GM23248 (cell line): ENCODE results near the gene MORN1. TPM values are rescaled to one million over a fixed set of nuclear protein-coding genes. Genes with fewer than 3 reads are reported as not detected.

Experiments
- DNase-seq: peaks from one replicate; pipeline ENCODE4 v3.0.0-alpha.2; 2015
- H2AFZ ChIP-seq: fragments of 200-600 bp; sonication (generic); 2 replicates; pipeline ENCODE4 v1.6.1; 2016; ENCODE audit warnings: antibody characterized with exemption
- H3F3A ChIP-seq: fragments of 200-600 bp; sonication (generic); 2 replicates; pipeline ENCODE4 v1.6.1; 2016; ENCODE audit warnings: mild to moderate bottlenecking, antibody characterized with exemption, mixed run types; ENCODE audit not compliant: insufficient read depth
- H3K27ac ChIP-seq: fragments of 200-600 bp; sonication (generic); 2 replicates; pipeline ENCODE4 v1.5.1; 2016; ENCODE audit warnings: mild to moderate bottlenecking
- H3K27me3 ChIP-seq: fragments of 200-600 bp; sonication (generic); replicated peaks from 2 replicates; pipeline ENCODE4 v1.6.1; 2016; ENCODE audit warnings: mild to moderate bottlenecking; ENCODE audit not compliant: insufficient read depth
- H3K36me3 ChIP-seq: fragments of 200-600 bp; sonication (generic); 2 replicates; pipeline ENCODE4 v1.6.1; 2016; ENCODE audit warnings: low read depth, mild to moderate bottlenecking
- H3K4me1 ChIP-seq: fragments of 200-600 bp; sonication (generic); 2 replicates; pipeline ENCODE4 v1.6.1; 2016; ENCODE audit warnings: mild to moderate bottlenecking; ENCODE audit not compliant: insufficient read depth
- H3K4me2 ChIP-seq: fragments of 200-600 bp; sonication (generic); one replicate; pipeline ENCODE4 v1.6.1; 2016; ENCODE audit warnings: mild to moderate bottlenecking; ENCODE audit not compliant: unreplicated experiment
- H3K4me3 ChIP-seq: fragments of 200-600 bp; sonication (generic); 2 replicates; pipeline ENCODE4 v1.5.1; 2016; ENCODE audit warnings: mild to moderate bottlenecking
- H3K79me2 ChIP-seq: fragments of 200-600 bp; sonication (generic); 2 replicates; pipeline ENCODE4 v1.6.1; 2016; ENCODE audit warnings: mild to moderate bottlenecking; ENCODE audit not compliant: insufficient read depth
- H3K9ac ChIP-seq: fragments of 200-600 bp; sonication (generic); 2 replicates; pipeline ENCODE4 v1.6.1; 2016; ENCODE audit warnings: mild to moderate bottlenecking
- H3K9me2 ChIP-seq: fragments of 200-600 bp; sonication (generic); 2 replicates; pipeline ENCODE4 v1.6.1; 2016; ENCODE audit warnings: mixed run types, mild to moderate bottlenecking, moderate library complexity; ENCODE audit not compliant: insufficient read depth
- H3K9me3 ChIP-seq: fragments of 200-600 bp; sonication (generic); one replicate; pipeline ENCODE4 v1.6.1; 2017; ENCODE audit warnings: low read depth
- H4K20me1 ChIP-seq: fragments of 200-600 bp; sonication (generic); 2 replicates; pipeline ENCODE4 v1.6.0; 2016; ENCODE audit not compliant: insufficient read depth
- EZH2 ChIP-seq: fragments of 200-600 bp; sonication (generic); IDR thresholded peaks from 2 replicates; pipeline ENCODE4 v1.6.1; 2018; ENCODE audit warnings: antibody characterized with exemption, mild to moderate bottlenecking; ENCODE audit not compliant: insufficient read depth, poor library complexity, severe bottlenecking
- EZH2phosphoT487 ChIP-seq: fragments of 200-600 bp; sonication (generic); IDR thresholded peaks from 2 replicates; pipeline ENCODE4 v1.6.1; 2018; ENCODE audit warnings: antibody characterized with exemption, moderate library complexity, mild to moderate bottlenecking, low read depth; ENCODE audit not compliant: insufficient read depth
- WGBS, 2 experiments: methylation state at CpG; one replicate each; pipeline ENCODE4 v1.1.6; 2015 to 2017; ENCODE audit warnings: low lambda C conversion rate in 2 of 2, low coverage in 1 of 2; ENCODE audit errors: missing lambda C conversion rate in 2 of 2; 5-methylcytosine and 5-hydroxymethylcytosine counted together
- in situ Hi-C: fragments of 300-500 bp; cut with MboI; formaldehyde crosslinking; loops from 2 replicates; pipeline ENCODE4 v1.15.0; 2020
- polyA plus RNA-seq: library from polyadenylated mRNA; unstranded; fragments of >200 nt; fragmentation: Nextera tagmentation; extraction: Ambion mirVana; gene quantifications from 2 replicates; pipeline ENCODE4 v1.2.1, GENCODE V29; 2016
- total RNA-seq: library from RNA; depleted of rRNA; stranded (reverse); fragments of >200 nt; shearing (Covaris generic); gene quantifications from 2 replicates; pipeline ENCODE4 v1.2.3, GENCODE V29; 2014

MORN1 gene
- total and polyA plus RNA-seq, 2 experiments from 2014 or later, result 7.2 to 8.8 TPM

DNA sequence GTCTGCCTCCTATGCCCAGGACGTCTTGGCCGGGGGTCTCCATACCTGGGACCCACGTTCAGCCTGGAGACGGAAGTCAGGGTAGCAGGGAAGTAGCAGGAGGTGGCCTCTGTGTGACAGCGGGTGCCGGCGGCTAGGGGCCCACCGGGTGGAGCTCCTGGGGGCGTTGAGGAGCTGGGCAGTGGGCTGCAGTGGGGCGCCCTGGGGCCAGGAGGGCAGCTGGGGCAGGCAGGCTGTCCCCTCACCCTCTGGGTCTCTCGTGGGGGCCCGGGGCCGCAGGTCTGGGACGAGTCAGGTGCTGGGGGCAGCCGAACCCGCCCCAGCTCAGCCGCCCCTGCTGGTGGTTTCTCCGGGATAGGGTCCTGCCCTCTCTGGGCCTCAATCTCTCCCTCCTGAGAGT, 35.7 kb upstream of the MORN1 start:
- H3K9ac ChIP-seq, result no peak overlapping the region
- in situ Hi-C loops, result no loop called here

DNA sequence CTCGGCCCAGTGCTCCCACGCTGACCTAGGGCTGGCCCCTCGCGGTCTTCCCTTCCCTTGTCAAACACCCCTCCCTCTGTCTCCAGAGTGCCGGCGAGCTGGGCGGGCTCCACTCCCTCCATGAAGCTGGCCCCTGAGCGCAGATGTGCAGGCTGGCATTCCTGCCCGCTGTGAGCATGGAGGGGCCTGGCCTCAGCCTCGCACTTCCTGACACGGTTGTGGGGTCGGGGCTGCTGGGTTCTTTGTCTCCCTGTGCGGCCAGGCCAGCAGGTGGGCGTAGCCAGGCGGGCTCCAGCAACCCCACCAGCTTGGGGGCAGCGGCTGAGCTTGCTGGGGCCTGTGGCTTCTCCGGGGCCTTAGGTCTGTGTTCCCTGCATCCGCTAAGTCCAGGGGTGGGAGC, 35.2 kb upstream of the MORN1 start:
- Histone ChIP-seq H4K20me1 (no peaks in the 10 kb centered on the region), H3K9me3 (no peaks in the 10 kb centered on the region), H3K79me2 (no peaks in the 10 kb centered on the region), H3K27me3 (peaks cover 11% of the 10 kb centered on the region), H2AFZ (no peak overlapping the region), H3F3A (no peaks in the 10 kb centered on the region), H3K4me3 (no peak overlapping the region), H3K9me2 (no peaks in the 10 kb centered on the region), H3K4me1 (no peaks in the 10 kb centered on the region), H3K4me2 (no peak overlapping the region), H3K27ac (no peak overlapping the region), H3K36me3 (no peaks in the 10 kb centered on the region), H3K9ac (no peak overlapping the region)
- 38 to 40% methylated on average over 15 to 16 of the region's 18 CpGs for WGBS, 2 experiments
- TF ChIP-seq EZH2phosphoT487, result no peak
- TF ChIP-seq EZH2, result no peak
- in situ Hi-C loops, result no loop called here
- no peak for DNase-seq

More for the DNA sequence above, 35.7 kb upstream of the MORN1 start:
- no peak for DNase-seq
- Histone ChIP-seq H3K36me3 (no peaks in the 10 kb centered on the region), H3K27ac (no peak overlapping the region), H3F3A (no peaks in the 10 kb centered on the region), H3K4me2 (no peak overlapping the region), H3K4me3 (no peak overlapping the region), H2AFZ (no peak overlapping the region), H4K20me1 (no peaks in the 10 kb centered on the region), H3K79me2 (no peaks in the 10 kb centered on the region), H3K27me3 (peaks cover 11% of the 10 kb centered on the region), H3K4me1 (no peaks in the 10 kb centered on the region), H3K9me3 (no peaks in the 10 kb centered on the region), H3K9me2 (no peaks in the 10 kb centered on the region)
- TF ChIP-seq EZH2, result no peak
- no peak for TF ChIP-seq EZH2phosphoT487
- 54 to 64% methylated on average over 15 to 17 of the region's 18 CpGs for WGBS, 2 experiments

DNA sequence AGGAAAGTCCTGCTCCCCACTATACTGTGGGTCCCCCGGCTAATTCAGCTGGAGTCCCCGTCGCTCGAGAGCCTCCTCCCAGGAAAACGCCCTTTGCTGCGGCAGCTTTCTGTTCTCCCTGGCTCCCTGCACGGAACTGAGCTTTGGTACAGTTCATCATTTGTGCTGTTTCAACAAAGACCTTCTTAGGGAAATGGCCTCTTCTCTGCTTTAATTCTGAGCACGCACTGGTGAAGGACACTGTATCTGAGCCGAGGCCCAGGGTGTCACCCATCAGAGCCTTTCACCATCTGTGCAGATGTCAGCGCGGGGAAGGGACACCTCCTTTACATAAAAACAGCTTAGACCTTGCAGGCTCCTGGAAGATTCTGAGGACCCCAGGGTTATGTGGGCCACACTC, 34.5 kb upstream of the MORN1 start:
- Histone ChIP-seq H3F3A (no peaks in the 10 kb centered on the region), H3K36me3 (no peaks in the 10 kb centered on the region), H3K4me2 (no peak overlapping the region), H3K4me3 (no peak overlapping the region), H3K27me3 (peaks cover 18% of the 10 kb centered on the region), H3K9me2 (no peaks in the 10 kb centered on the region), H3K27ac (no peak overlapping the region), H3K9ac (no peak overlapping the region), H3K4me1 (no peaks in the 10 kb centered on the region), H3K79me2 (no peaks in the 10 kb centered on the region), H2AFZ (no peak overlapping the region), H3K9me3 (no peaks in the 10 kb centered on the region), H4K20me1 (no peaks in the 10 kb centered on the region)
- in situ Hi-C loops, result no loop called here
- DNase-seq, result no peak
- 49 to 54% methylated on average over 11 of the region's 11 CpGs for WGBS, 2 experiments
- TF ChIP-seq EZH2 (no peak), EZH2phosphoT487 (no peak)

DNA sequence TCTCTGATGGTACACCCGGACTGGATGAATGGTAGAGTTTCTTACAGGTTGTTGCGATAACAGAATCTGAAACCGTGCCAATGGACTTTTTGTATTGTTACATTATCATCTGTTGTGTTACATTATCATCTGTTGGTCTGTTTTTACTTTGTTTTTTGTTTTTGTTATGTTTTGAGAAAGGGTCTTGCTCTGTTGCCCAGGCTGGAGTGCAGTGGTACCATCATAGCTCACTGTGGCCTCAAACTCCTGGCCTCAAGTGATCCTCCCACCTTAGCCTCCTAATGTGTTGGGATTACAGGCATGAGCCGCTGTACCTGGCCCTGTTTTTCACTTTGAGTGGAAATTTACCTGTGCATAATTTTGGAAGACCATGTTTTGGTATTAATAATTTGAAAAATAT, 31.2 kb upstream of the MORN1 start:
- no peak overlapping the region for H3K27ac ChIP-seq
- H3K4me1 ChIP-seq, result no peaks in the 10 kb centered on the region
- no peak overlapping the region for H2AFZ ChIP-seq
- H3K4me2 ChIP-seq, result no peak overlapping the region
- no peaks in the 10 kb centered on the region for H3K9me3 ChIP-seq
- WGBS, 2 experiments, result 49 to 52% methylated on average over 4 of the region's 4 CpGs
- H3K4me3 ChIP-seq, result no peak overlapping the region
- no peaks in the 10 kb centered on the region for H3K9me2 ChIP-seq
- no peak for TF ChIP-seq EZH2
- TF ChIP-seq EZH2phosphoT487, result no peak
- H3F3A ChIP-seq, result no peaks in the 10 kb centered on the region
- H4K20me1 ChIP-seq, result no peaks in the 10 kb centered on the region
- H3K79me2 ChIP-seq, result no peaks in the 10 kb centered on the region
- H3K27me3 ChIP-seq, result peaks cover 25% of the 10 kb centered on the region
- no peak overlapping the region for H3K9ac ChIP-seq
- in situ Hi-C loops, result loop anchor here (25.0 kb wide), 1 partner anchor 590 kb away; the partner anchor contains the start of gene ACTRT2
- DNase-seq, result no peak
- no peaks in the 10 kb centered on the region for H3K36me3 ChIP-seq

DNA sequence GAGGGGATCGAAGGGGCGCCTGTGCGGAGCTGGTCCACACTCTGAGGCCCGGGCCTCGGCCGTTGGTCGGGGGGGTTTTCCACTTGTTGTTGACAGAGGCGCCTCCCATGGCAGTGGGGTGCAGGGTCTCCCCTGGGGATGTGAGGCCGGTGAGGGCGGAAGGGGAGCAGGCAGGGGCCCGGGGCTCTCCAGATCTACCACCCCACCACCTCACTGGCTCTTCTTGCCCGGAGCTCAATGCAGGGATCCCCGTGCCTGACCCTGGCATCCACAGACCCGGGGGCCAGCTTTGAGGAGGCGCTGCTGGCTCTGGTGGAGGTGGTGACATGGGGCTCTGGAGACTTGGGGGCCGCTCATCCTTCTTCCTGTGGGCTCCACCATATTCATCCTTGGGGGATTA, 28.1 kb upstream of the MORN1 start:
- H3K79me2 ChIP-seq, result no peaks in the 10 kb centered on the region
- WGBS, 2 experiments, result 59 to 63% methylated on average over 16 of the region's 16 CpGs
- DNase-seq, result no peak
- no peaks in the 10 kb centered on the region for H3K36me3 ChIP-seq
- no peaks in the 10 kb centered on the region for H3F3A ChIP-seq
- H3K4me3 ChIP-seq, result no peak overlapping the region
- H3K9me2 ChIP-seq, result no peaks in the 10 kb centered on the region
- H3K4me2 ChIP-seq, result no peak overlapping the region
- peaks cover 14% of the 10 kb centered on the region for H3K27me3 ChIP-seq
- in situ Hi-C loops, result loop anchor here (10.0 to 25.0 kb wide), 3 partner anchors 125 to 1005 kb away; partner anchors contain the start of gene ACTRT2
- H3K27ac ChIP-seq, result no peak overlapping the region
- H3K9ac ChIP-seq, result no peak overlapping the region
- no peaks in the 10 kb centered on the region for H3K9me3 ChIP-seq
- no peaks in the 10 kb centered on the region for H3K4me1 ChIP-seq
- TF ChIP-seq EZH2 (no peak), EZH2phosphoT487 (no peak)
- no peak overlapping the region for H2AFZ ChIP-seq
- H4K20me1 ChIP-seq, result no peaks in the 10 kb centered on the region
